MV-4-11 (cell line): ENCODE results near the gene ADSS1.
A peak's percentile ranks its signal among the peaks of the same experiment; 100 is the strongest.

ENCODE experiments used
- DNase-seq: peaks from one replicate; lab custom pipeline; 2025; lab: John Stamatoyannopoulos, UW

The ADSS1 gene

DNA sequence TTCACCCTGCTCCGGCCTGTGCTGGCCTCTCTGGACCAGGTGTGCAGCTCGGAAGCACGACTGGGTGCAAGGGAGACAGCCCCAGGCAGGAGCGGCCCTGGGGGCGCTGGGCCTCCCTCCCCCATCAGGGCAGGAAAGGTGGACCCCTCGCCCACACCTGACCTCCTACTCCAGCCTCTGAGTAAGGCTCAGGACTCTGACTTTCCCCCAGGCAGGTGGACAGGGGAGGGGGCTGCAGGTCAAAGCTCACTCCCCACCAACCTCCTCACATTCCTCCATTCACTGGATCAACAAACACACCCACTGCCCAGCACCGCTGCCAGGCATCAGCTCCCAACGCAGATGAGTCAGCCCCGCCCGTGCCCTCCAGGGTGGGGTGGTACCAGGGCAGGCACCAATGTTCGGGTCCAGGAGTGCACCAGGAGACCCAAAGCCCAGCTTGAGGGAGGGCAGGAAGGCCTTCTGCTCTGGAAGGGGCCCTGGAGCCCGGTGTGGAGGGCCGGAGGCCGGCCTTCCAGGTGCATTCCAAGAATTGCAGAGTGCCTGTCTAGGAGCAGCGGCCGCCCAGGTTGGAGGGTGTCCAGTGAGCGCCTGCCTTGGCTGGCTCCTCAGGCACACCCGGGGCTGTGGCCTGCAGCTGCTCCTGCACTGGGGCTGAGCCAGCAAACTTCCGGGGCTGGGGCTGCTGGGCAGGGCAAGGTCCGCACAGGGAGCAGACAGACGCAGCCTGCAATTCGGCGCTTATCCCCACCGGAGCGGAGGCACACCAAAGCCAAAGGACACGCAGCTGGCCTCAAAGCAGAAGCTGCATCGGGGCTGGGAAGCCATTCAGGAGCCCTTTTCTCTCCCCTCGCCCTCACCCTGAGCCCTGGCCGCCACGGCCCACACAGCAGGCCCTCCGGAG is 36.2 kb upstream of the ADSS1 start:
- DNase-seq = no peak

DNA sequence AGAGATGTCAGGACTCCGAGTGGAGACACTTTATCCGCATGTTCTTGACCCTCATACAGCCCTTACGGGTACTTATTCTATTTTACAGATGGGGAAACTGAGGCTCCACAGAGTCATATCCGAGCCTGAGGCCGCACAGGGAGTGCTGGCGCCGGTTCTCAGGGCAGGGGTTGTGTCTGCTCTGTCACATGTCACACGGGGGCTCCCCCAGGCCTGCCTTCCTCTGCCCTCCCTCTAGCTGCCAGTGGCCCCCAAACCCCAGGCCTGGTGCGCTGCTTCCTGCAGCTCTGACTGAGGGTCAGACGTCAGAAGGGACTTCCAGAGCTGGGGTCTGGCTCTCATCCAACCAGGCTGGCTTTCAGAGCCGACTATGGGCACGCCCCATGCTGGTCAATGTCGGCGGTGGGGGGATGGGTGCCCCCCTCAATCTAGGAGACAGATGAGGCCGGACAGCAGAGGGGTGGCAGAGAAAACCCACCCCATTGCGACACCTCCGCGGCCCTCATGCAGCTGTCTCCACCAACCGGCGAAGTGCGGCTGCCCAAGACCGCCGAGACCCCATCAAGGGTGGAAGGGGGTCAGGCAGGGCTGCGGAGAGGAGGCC is 35.4 kb upstream of the ADSS1 start:
- DNase-seq = peak; percentile 11

GRCh38 chr14:104689109-104689880 is 34.7 kb upstream of the ADSS1 start, which contains the start of gene INF2:
TSS of gene INF2 (plus strand) at chr14:104689618. CDS start at chr14:104701366, 11,748 bp downstream.
- no peak for DNase-seq

DNA sequence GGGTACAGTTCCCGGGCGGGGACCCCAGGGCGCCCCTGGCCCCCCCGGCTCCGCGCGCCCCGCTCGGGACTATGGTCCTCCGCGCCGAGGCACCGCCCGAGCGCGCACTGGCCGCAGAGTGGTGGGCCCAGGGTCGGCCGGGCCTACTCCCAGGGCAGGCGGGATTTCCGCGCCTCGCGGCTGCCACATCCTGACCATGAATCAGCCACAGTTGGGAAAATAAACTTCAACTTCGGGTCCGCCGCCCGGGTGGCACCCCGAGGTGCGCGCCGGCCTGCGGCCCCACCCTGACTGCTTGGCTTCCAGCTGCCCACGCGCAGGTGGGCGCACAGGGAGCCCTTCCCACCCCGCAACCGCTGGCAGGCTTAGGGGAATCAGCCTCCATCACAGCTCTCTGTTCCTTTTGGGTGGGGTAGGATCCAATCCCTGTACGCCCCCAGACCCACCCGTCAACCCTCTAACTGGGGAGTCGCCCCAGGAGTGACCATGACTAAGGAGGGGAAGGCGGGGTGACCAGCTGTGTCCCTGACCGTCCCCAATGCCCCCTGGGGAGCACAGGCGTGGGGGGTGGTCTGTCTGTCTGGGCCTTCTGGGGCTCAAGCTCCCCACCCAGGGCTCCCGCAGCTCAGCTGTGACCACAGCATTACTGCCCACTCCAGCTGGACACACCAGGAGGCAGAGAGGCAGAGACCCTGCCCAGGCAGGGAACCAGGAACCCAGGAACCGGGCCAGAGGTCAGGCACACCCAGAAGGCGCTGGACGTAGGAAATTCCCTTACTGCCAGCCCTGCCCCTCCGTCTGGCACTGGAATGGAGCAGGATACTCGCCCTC is 33.9 kb upstream of the ADSS1 start:
- DNase-seq = no peak

DNA sequence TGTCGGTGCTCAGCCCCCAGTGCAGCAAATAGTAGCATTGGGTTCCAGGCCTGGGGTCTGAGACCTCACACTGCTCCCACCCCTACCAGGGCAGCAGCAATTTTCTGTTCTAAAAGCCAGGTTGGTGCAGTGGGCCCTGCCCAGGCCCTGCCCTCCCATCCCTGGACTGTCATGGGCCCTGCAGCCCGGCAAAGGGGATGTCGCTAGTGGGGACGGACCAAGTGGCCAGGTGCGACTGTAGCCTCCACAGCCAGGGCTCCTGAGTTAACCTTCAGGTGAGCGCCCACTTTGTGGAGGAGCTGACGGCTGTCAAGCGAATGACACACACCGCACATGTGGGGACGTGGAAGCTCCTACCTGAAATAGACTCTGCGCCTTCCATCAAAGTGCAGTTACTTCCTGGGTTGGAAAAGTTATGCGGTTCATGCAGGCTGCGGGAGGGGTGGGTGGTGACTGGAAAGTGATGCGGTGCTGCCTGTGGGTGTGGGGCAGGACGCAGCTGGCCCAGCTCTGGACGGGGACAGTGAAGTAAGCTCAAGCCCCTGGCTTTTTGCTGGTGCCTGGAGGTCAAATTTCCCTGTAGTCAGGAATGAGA is 33.1 kb upstream of the ADSS1 start:
- no peak for DNase-seq

DNA sequence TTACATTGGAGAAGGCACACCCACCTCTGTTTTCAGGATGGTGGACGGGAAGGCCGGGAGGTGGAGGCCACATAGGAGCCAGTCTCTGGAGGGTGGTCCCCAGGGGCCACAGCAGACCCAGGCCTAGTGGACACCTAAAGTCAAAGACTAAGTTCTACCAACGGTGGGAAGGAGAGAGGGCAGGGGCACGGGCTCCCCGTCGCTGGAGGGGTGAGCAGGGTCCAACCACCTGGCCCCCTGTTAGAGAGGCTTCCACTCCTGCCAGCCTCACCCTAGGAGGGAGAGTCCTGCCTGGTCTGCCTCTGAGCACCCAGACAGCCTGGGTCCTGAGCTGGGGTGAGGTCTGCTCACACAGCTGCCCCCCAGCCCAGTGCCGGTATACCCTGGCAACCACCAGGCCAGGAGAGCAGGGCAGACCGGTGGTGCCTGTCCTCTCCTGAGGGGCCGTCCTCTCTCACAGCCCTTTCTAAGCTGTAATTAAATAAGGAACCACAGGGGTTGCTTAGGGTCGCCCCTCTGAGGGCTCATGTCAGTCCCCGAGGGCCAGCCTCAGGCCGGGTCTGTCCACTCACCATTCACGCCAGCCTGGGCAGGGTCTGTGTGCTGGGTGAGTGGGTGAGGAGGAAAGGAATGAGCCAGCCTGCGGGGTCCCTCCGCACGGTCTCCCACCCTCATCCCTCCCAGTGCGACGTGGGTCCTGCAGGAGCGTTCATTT is 32.3 kb upstream of the ADSS1 start:
- no peak for DNase-seq

GRCh38 chr14:104692261-104692938 is 31.6 kb upstream of the ADSS1 start:
- DNase-seq = no peak

- DNase-seq = no peak
These were observed 31.1 kb upstream of the ADSS1 start for GRCh38 chr14:104692939-104693315.

DNA sequence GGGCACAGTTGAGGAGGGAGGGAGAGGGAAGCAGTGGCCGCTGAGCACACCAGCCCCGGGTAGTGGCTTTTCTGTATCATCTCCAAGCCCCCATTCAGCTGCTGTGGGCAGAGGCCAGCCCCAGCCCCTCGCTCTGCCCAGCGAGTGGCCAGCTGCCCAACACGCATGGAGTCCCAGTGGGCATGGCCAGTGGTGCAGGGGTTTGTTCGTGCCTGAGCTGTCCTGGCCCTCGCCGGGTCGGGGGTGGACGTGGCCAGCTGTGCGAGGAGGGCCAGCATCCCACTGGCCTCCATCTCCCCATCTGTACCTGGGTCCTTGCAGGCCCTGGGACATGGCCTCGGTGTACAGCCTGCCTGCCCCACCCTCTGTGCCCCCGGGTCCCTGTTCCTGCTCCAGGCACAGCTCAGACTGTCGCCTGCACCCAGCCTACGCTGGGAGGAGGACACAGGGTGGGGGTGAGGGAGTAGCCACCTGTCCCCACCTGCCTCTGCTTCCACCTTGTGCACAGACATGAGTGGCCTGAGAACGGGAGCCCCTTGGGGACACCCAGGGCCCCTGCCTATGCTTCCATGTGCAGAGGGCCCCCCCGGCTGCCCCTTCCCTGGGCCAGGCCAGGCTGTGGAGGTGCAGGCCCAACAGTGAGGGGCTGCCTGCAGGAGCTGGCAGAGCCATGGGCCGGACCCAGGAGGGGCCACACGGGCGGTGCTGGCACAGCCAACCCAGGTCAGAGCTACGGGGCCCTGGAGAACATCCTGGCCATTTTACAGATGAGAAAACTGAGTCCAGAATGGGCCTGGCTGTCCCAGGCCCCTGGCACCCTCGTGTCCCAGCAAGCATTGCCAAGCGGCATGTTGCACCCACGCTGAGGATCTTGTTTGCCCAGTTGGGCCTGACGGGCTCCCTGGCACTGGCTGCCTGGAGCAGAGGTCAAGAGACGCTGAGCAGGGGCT is 30.3 kb upstream of the ADSS1 start:
- no peak for DNase-seq

DNA sequence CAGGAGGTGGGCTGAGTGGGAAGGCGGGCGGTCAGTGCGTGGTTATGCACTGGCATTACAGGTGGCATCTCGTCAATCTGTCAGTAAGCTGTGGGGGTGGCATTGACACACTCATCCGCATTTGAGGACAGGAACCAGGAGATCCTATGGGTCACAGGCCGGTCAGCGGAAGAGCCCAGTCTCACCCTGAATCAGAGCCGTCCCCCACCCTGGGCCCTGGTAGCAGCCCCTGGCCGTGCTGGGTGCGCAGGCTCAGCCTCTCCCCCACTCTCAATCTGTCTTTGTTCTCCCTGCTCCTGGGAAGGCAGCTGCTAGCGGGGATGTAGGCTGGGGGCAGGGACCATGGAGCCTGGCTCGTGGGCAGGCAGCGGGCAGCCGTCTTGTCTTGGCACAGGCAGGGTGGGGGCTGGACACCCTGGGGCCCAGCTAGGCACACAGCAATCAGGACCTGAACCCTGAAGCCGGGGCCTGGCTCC is 29.5 kb upstream of the ADSS1 start:
- DNase-seq = no peak

DNA sequence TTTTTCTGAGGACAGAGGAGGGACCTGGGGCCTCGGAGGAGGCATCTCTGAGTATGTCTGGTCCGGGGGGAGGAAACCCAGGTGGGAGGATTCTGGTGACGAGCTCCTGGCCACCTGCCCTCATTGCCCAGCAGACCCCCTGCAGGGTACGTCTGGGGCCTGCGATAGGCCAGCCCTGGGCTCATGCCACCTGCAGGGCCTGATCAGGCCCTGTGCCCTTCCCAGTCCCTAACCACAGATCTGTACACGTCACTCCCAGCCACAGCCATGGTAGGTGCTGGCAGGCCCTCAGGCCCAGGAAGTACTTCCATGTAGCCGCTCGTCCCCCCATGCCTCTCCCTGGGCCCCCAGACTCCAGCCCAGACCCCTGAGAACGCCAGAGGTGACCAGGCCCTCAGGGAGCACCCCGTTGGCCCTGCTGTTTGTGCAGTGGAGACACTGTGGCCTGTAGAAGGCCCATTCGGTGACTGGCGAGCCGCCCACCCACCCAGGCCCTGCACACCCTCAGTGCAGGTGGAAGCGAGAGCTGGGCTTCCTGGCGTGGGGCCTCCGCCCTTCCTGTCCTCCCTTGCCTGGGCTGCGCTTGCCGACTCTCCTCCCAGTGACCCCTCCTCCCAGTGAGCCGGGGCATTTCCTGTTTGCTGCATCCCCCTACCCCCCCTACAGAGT is 28.9 kb upstream of the ADSS1 start:
- DNase-seq = no peak

- no peak for DNase-seq
These were observed 28.4 kb upstream of the ADSS1 start for GRCh38 chr14:104695660-104696000.

DNA sequence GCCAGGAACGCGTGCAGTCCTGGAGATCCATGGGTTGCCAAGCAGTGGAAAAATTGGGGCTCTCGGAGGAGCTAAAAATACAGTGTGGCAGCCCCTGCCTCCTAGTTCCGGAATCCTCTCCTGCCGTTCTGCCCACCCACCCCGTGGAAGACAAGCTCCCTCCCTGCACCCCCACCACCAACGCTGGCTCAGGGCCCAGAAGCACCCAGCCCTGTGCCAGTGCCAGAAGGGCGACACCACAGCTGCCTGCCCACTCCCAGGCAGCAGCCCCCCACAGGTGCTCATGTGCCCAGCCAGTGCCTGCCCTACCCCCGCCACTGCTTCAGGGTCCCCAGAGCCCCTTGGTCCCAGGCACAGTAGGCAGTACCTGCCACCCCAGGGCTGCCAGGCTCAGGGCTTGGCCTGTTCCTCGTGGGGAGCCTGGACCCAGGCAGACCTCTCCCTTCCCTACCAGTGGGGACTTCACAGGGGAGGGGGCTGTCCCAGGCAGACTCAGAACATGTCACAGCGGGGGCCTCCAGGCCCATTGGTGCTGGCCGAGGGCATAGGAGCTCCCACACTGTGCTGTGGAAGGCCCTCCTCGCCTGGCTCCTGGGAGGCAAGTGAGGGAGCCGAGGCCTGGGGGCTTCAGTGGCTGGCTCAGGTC is 27.2 kb upstream of the ADSS1 start:
- DNase-seq = no peak

- DNase-seq = no peak
These were observed 26.7 kb upstream of the ADSS1 start for GRCh38 chr14:104697317-104697703.

DNA sequence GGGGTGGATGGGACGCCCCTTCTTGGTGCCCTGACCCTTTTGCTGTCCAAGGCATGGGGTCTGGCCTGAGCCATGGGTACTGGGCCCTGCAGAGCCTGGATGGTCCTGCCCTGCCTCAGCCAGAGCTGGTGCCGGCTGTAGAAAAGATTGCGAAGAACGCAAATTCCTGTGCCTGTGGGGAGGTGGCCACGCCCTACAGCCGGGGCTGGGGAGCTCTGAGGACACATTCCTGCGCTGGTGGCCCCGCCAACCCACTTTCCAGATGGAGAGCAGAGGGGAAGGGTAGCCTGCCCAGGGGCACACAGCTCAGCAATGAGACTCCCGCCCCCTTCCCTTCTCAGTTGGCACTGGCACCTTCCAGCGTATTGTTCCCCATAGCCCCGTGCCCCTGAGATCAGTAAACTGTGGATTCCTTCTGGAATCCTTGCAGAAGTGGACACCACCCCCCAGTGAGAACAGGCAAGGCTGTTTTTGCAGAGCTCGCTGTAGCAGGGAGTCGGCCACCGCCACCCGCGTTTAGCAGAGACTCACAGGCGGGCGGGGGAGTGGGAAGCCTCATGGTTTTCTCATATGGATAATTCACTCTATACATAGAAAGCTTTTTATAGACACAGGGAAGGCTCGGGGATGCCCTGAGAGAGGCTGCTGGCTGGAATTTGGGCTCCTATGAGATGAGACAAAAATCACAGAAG is 26.0 kb upstream of the ADSS1 start:
- no peak for DNase-seq

GRCh38 chr14:104698688-104699425 is 25.2 kb upstream of the ADSS1 start:
- DNase-seq = no peak

GRCh38 chr14:104699426-104699748 is 24.6 kb upstream of the ADSS1 start:
- DNase-seq = no peak
